Lower lobe of right lung (tissue), 2 donors: ENCODE results near the gene MORN1. TPM values are rescaled to one million over a fixed set of nuclear protein-coding genes. Genes with fewer than 3 reads are reported as not detected.

Experiments used
- ATAC-seq, 2 donors: fragments of 200-7000 bp; cut with Tn5 transposase; one replicate each; pipeline ENCODE4 v1.9.1; 2020 to 2022; ENCODE audit warnings: mild to moderate bottlenecking in 2 of 2, moderate library complexity in 2 of 2
- DNase-seq: peaks from one replicate; pipeline ENCODE4 v3.0.0-alpha.2; 2020
- H3K27ac ChIP-seq: fragments of 200-600 bp; one replicate; pipeline ENCODE4 v1.8.0; 2022
- H3K27me3 ChIP-seq: fragments of 200-600 bp; one replicate; pipeline ENCODE4 v1.8.0; 2022; ENCODE audit warnings: low read depth
- H3K36me3 ChIP-seq: fragments of 200-600 bp; one replicate; pipeline ENCODE4 v1.8.0; 2022; ENCODE audit warnings: mild to moderate bottlenecking
- H3K4me1 ChIP-seq: fragments of 200-600 bp; one replicate; pipeline ENCODE4 v1.8.0; 2022
- H3K4me3 ChIP-seq: fragments of 200-600 bp; one replicate; pipeline ENCODE4 v1.8.0; 2022; ENCODE audit warnings: mild to moderate bottlenecking
- H3K9me3 ChIP-seq: fragments of 200-600 bp; one replicate; pipeline ENCODE4 v1.8.0; 2022
- CTCF ChIP-seq: fragments of 200-600 bp; IDR thresholded peaks from one replicate; pipeline ENCODE4 v1.8.0; 2022; ENCODE audit warnings: antibody characterized with exemption, mild to moderate bottlenecking
- intact Hi-C: fragments of 100-400 bp; cut with DNase I; formaldehyde crosslinking; loops from one replicate; pipeline ENCODE4 v1.11.0; 2022
- total RNA-seq: library from RNA; stranded (reverse); fragmentation: NEBNext Ultra II Directional; extraction: Animal tissue kit (Norgen Biotek cat#: 25700); gene quantifications from one replicate; pipeline ENCODE4 v1.2.1, GENCODE V29; 2021
- donor health status: DM: no; HTN: yes; CAD: no; lungs with severe emphysema.

MORN1 gene
- total RNA-seq, 1 donor from 2014 or later: 13.4 TPM

- TF ChIP-seq CTCF: no peak
- Histone ChIP-seq H3K4me3 (no peak overlapping the region), H3K9me3 (no peaks in the 10 kb centered on the region), H3K36me3 (no peaks in the 10 kb centered on the region), H3K4me1 (peaks cover 40% of the 10 kb centered on the region), H3K27ac (peak overlapping the region; percentile 87), H3K27me3 (no peaks in the 10 kb centered on the region)
- intact Hi-C loops: no loop called here
- no peak for ATAC-seq
- DNase-seq: no peak
These were observed 70.3 kb downstream of the MORN1 start for GRCh38 chr1:2320760-2321667.

- ATAC-seq: no peak
- intact Hi-C loops: no loop called here
- TF ChIP-seq CTCF: no peak
- no peaks in the 10 kb centered on the region for H3K27me3 ChIP-seq
- H3K36me3 ChIP-seq: no peaks in the 10 kb centered on the region
- H3K9me3 ChIP-seq: no peaks in the 10 kb centered on the region
- peaks cover 48% of the 10 kb centered on the region for H3K4me1 ChIP-seq
- H3K4me3 ChIP-seq: no peak overlapping the region
- no peak overlapping the region for H3K27ac ChIP-seq
- DNase-seq: no peak
These were observed 71.3 kb downstream of the MORN1 start for GRCh38 chr1:2320006-2320405.

- DNase-seq: no peak
- intact Hi-C loops: no loop called here
- no peak for TF ChIP-seq CTCF
- ATAC-seq: no peak
- H3K27me3 ChIP-seq: no peaks in the 10 kb centered on the region
- H3K36me3 ChIP-seq: no peaks in the 10 kb centered on the region
- peaks cover 51% of the 10 kb centered on the region for H3K4me1 ChIP-seq
- H3K4me3 ChIP-seq: no peak overlapping the region
- H3K9me3 ChIP-seq: no peaks in the 10 kb centered on the region
- H3K27ac ChIP-seq: no peak overlapping the region
These were observed 72.1 kb downstream of the MORN1 start for GRCh38 chr1:2319291-2319690.

GRCh38 chr1:2318314-2319278 lies 72.8 kb downstream of the MORN1 start:
- Histone ChIP-seq H3K27me3 (no peaks in the 10 kb centered on the region), H3K4me1 (peaks cover 58% of the 10 kb centered on the region), H3K4me3 (no peak overlapping the region), H3K27ac (peak overlapping the region; percentile 18), H3K36me3 (no peaks in the 10 kb centered on the region), H3K9me3 (no peaks in the 10 kb centered on the region)
- intact Hi-C loops: no loop called here
- TF ChIP-seq CTCF: no peak
- ATAC-seq (no peak), DNase-seq (no peak)

- Histone ChIP-seq H3K9me3 (no peaks in the 10 kb centered on the region), H3K27ac (no peak overlapping the region), H3K27me3 (no peaks in the 10 kb centered on the region), H3K4me1 (peaks cover 65% of the 10 kb centered on the region), H3K4me3 (no peak overlapping the region), H3K36me3 (no peaks in the 10 kb centered on the region)
- TF ChIP-seq CTCF: no peak
- intact Hi-C loops: no loop called here
- ATAC-seq (no peak), DNase-seq (no peak)
These were observed 73.9 kb downstream of the MORN1 start for GRCh38 chr1:2317230-2318065.
